ENCODE results near the gene BTBD2.
A peak's percentile ranks its signal among the peaks of the same experiment; 100 is the strongest.

BTBD2 gene

DNA sequence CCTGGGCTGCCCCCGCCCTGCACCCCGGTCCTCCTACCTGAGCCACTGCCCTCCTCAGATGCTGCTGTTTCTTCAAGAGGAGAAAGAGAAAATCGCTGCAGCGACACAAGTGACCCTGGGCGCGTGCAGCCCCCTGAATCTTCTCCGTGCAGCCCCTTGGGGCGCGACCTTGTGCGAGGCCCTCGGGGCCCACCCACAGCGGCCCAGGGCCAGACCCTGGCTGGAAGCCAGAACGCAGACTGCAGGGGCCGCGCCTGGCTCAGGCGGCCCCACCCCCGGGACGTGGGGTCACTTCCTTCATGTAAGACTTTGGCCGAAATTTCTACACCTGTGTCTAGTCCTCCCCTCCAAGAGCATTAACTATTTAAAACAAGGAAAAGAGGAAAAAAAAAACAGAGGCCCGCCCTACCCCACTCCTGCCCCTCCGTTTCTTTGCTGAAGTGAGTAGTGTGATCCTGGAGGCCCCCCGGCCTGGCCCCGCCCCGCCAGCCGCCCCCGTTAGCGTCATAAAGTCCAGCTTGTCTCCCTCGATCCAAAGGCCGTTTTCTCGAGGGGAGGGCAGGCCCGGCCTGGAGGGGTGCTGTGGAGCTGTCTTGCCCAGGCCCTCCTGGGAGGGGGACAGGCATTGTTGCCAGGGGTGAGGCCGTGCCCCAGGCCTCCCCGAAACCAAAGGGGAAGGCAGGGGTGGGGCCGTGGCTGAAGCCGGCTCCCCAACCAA, 35.3 kb downstream of the BTBD2 start:
- TF ChIP-seq, protein P1, sequence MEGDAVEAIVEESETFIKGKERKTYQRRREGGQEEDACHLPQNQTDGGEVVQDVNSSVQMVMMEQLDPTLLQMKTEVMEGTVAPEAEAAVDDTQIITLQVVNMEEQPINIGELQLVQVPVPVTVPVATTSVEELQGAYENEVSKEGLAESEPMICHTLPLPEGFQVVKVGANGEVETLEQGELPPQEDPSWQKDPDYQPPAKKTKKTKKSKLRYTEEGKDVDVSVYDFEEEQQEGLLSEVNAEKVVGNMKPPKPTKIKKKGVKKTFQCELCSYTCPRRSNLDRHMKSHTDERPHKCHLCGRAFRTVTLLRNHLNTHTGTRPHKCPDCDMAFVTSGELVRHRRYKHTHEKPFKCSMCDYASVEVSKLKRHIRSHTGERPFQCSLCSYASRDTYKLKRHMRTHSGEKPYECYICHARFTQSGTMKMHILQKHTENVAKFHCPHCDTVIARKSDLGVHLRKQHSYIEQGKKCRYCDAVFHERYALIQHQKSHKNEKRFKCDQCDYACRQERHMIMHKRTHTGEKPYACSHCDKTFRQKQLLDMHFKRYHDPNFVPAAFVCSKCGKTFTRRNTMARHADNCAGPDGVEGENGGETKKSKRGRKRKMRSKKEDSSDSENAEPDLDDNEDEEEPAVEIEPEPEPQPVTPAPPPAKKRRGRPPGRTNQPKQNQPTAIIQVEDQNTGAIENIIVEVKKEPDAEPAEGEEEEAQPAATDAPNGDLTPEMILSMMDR (conservative IDR thresholded peaks at IDR 0.05; ENCODE audit: low read depth): no peak
- H3K27ac ChIP-seq: peak overlapping the region; percentile 34
- ChIA-PET CTCF (no interaction called here), POLR2A (ENCODE audit: low non-redundant PET) (interaction anchor here (0.6 kb wide), 1 partner anchor 73 kb away, joined by 3 read pairs; no protein-coding TSS in a partner anchor)
- no peak for DNase-seq (ENCODE audit: low spot score)

GRCh38 chr19:1979642-1980041, 35.9 kb downstream of the BTBD2 start:
- ChIA-PET POLR2A (ENCODE audit: low non-redundant PET) (no interaction called here), CTCF (no interaction called here)
- no peak for DNase-seq (ENCODE audit: low spot score)
- TF ChIP-seq, protein P1 (conservative IDR thresholded peaks at IDR 0.05; ENCODE audit: low read depth): no peak
- no peak overlapping the region for H3K27ac ChIP-seq

DNA sequence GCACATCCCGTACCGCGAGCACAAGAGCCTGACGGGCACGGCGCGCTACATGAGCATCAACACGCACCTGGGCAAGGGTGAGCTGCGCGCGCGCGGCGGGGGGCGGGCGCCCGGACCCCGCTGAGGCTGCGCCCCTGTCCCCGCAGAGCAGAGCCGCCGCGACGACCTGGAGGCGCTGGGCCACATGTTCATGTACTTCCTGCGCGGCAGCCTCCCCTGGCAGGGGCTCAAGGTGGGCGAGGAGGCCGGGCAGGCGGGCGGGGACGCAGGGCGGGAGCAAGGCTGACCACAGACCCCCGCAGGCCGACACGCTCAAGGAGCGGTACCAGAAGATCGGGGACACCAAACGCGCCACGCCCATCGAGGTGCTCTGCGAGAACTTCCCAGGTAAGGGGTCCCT, 36.5 kb downstream of the BTBD2 start:
- no peak for DNase-seq (ENCODE audit: low spot score)
- H3K27ac ChIP-seq: no peak overlapping the region
- CTCF ChIA-PET: no interaction called here
- TF ChIP-seq, protein P1 (conservative IDR thresholded peaks at IDR 0.05; ENCODE audit: low read depth): no peak
- POLR2A ChIA-PET (ENCODE audit: low non-redundant PET): no interaction called here

DNA sequence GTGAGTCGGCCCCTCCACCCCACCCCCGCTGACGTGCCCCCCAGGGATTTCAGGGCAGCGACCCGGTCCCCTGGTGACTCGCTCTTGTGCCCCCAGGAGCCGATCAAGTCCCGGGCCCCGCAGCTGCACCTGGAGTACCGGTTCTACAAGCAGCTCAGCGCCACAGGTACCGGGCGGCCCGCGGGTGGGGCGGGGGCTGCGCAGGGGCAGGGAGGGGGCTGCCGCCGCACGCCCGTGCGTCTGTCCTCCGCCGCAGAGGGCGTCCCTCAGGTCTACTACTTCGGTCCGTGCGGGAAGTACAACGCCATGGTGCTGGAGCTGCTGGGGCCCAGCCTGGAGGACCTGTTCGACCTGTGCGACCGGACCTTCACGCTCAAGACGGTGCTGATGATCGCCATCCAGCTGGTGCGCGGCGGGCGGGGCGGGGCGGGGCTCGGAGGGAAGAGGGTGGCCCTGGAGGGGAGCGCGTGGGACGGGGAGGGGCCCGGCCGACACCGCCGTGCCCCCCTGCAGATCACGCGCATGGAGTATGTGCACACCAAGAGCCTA, 37.1 kb downstream of the BTBD2 start:
- no peak for DNase-seq (ENCODE audit: low spot score)
- ChIA-PET POLR2A (ENCODE audit: low non-redundant PET) (no interaction called here), CTCF (no interaction called here)
- TF ChIP-seq, protein P1 (conservative IDR thresholded peaks at IDR 0.05; ENCODE audit: low read depth): no peak
- peak overlapping the region; percentile 64; the same call in 1 of the 2 replicates for H3K27ac ChIP-seq

DNA sequence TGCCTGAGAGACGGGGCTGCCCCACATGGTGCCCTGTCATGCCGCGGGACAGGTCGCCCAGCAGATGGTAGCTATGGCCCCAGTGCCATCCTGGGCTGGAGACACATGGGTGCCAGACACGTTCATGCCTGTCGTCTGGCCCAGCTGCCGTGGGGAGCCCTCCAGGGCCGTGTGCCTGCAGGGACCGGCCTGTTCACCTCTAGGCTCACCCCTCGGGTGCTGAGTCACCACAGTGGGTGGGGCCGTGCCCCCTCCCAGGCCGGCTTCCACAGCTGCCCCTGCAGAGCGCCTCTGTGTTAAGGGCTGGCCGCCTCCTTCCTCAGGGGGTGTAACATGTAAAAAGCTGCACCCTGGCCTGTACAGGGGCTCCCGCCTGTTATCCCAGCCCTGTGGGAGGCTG, 38.4 kb downstream of the BTBD2 start:
- POLR2A ChIA-PET (ENCODE audit: low non-redundant PET): no interaction called here
- H3K27ac ChIP-seq: peak overlapping the region; percentile 64
- DNase-seq (ENCODE audit: low spot score): no peak
- TF ChIP-seq, protein P1 (conservative IDR thresholded peaks at IDR 0.05; ENCODE audit: low read depth): no peak
- CTCF ChIA-PET: no interaction called here

DNA sequence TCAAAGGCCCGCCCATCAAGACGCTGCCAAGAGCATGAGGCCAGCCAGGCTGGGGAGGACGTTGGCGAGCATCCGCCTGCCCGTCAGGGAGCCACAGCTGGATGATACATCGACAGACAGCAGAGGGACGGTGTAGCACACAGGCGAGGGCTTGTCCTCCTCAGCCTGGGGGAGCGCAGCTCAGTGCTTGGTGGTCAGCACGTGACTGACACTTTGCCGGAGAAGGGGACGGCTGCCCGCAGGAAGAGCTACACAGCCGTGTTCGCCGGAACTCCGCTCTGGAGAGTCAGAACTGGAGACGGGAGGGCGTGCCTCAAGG, 40.4 kb downstream of the BTBD2 start:
- TF ChIP-seq, protein P1 (conservative IDR thresholded peaks at IDR 0.05; ENCODE audit: low read depth): no peak
- POLR2A ChIA-PET (ENCODE audit: low non-redundant PET): no interaction called here
- DNase-seq (ENCODE audit: low spot score): no peak
- CTCF ChIA-PET: no interaction called here
- H3K27ac ChIP-seq: peak overlapping the region; percentile 64; the same call in 1 of the 2 replicates

Data from RWPE1 (cell line).